BJ (cell line): Measurements from ENCODE around the gene RNU6-9. TPM values are rescaled to one million over a fixed set of nuclear protein-coding genes. Genes with fewer than 3 reads are reported as not detected.
A peak's percentile ranks its signal among the peaks of the same experiment; 100 is the strongest.

ENCODE experiments used
- CTCF ChIA-PET: fragments of 350-600 bp; formaldehyde crosslinking; extraction: SDS; loops from one replicate; lab custom pipeline; 2021; ENCODE audit warnings: antibody characterized with exemption, inconsistent platforms; lab: Yijun Ruan, JAX
- POLR2A ChIA-PET: fragments of 300-600 bp; sonication (Branson Sonifier 250); formaldehyde crosslinking; extraction: SDS; loops from one replicate; lab custom pipeline; 2021; ENCODE audit warnings: antibody characterized with exemption; lab: Charles Lee
- DNase-seq: peaks from one replicate; pipeline ENCODE4 v3.0.0-alpha.2; 2011; ENCODE audit warnings: low read depth
- H3K27me3 ChIP-seq: 2 replicates; pipeline ENCODE4 v1.6.0; 2011; ENCODE audit warnings: low read length; ENCODE audit not compliant: control insufficient read depth, insufficient read depth
- H3K36me3 ChIP-seq: 2 replicates; pipeline ENCODE4 v1.5.1; 2011; ENCODE audit warnings: low read length; ENCODE audit not compliant: control insufficient read depth, insufficient read depth
- H3K4me3 ChIP-seq: 2 replicates; pipeline ENCODE4 v1.5.1; 2011; ENCODE audit warnings: low read depth, mild to moderate bottlenecking, control low read depth, low read length
- CTCF ChIP-seq: IDR thresholded peaks from 2 replicates; pipeline ENCODE4 v1.5.1; 2011; ENCODE audit warnings: low read depth, mild to moderate bottlenecking, control low read depth, inconsistent platforms, low read length, moderate library complexity; ENCODE audit not compliant: insufficient read depth
- polyA plus RNA-seq: library from polyadenylated mRNA; depleted of rRNA; stranded (reverse); fragments of >200 nt; gene quantifications from 2 replicates; pipeline ENCODE4 v1.2.3, GENCODE V29; 2011

Gene RNU6-9
- polyA plus RNA-seq, 1 experiment = not detected

DNA sequence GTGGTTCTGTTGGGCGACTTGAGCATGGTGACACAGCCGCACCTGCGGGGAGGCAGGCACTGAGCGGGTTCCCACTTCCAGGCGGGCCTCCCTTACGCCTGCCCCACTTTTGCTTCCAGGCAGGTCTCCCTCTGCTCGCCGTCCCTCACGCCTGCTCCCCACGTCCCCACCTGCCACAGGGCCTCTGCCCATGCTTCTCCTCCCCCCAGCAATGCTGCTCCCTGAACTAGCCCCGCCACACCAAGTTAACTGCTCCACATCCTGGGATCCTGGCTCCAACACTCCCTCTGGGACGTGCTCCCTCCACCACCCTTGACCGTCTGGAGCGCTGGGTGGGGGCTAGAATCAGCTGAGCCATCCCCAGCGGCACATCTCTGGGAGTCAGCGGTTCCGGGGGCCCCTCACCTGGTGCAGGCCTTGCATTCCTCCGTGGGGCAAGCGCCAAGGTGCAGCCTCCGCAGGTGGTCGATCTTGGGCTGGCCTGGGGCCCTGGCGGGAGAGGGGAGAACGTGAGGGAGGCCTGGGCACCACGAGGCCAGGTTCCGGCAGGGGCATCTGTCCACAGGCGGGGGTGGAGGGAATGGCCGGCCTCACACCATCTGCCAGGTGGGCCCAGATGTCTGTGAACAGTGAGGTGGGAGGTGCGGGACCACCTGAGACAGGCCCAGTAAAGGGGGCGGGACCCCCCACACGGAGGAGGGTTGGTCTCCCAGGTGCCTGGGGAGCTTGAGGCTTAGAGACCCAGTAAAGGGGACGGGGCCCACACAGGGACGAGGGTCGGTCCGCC is 24.6 kb upstream of the RNU6-9 start:
- Histone ChIP-seq H3K4me3 (no peak overlapping the region), H3K36me3 (peaks cover 26% of the 10 kb centered on the region), H3K27me3 (no peaks in the 10 kb centered on the region)
- TF ChIP-seq CTCF = no peak
- CTCF ChIA-PET = interaction anchor here (0.6 kb wide), 1 partner anchor 90 kb away, joined by 3 read pairs; no protein-coding TSS in a partner anchor
- POLR2A ChIA-PET = no interaction called here
- DNase-seq = no peak

GRCh38 chr19:869245-870177 is 23.8 kb upstream of the RNU6-9 start:
- TF ChIP-seq CTCF = no peak
- H3K36me3 ChIP-seq = peaks cover 26% of the 10 kb centered on the region
- DNase-seq = peak; percentile 80
- no peak overlapping the region for H3K4me3 ChIP-seq
- CTCF ChIA-PET = interaction anchor here (0.6 kb wide), 1 partner anchor 91 kb away, joined by 3 read pairs; no protein-coding TSS in a partner anchor
- no peaks in the 10 kb centered on the region for H3K27me3 ChIP-seq
- POLR2A ChIA-PET = interaction anchor here (0.7 kb wide), 1 partner anchor 70 kb away, joined by 4 read pairs; no protein-coding TSS in a partner anchor

- POLR2A ChIA-PET = no interaction called here
These were observed 23.0 kb upstream of the RNU6-9 start for GRCh38 chr19:870314-870713.

DNA sequence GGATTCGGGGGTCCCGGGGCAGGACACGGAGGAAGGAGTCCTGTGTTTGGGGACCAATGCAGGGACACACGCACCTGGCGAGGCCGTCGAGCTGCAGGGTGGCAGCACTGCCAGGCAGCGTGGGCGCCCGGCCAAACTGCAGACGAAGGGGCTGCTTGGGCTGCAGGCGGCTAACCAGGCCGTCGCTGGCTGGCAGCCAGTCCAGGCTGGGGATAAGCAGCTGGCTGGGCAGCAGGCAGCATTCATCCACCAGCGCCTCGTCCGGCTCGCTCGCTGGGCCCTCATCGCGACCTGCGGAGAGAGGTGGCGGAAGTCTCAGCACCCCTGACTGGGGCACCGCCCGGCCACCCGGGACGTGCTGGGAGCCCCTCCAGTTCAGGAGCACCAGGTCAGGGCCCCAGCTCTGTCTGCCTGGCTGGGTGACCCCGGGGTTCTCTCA is 22.3 kb upstream of the RNU6-9 start:
- no peaks in the 10 kb centered on the region for H3K27me3 ChIP-seq
- ChIA-PET CTCF (no interaction called here), POLR2A (no interaction called here)
- no peak overlapping the region for H3K4me3 ChIP-seq
- DNase-seq = no peak
- TF ChIP-seq CTCF = no peak
- peaks cover 28% of the 10 kb centered on the region for H3K36me3 ChIP-seq

More at GRCh38 chr19:870314-870713, 23.0 kb upstream of the RNU6-9 start:
- Histone ChIP-seq H3K36me3 (peaks cover 26% of the 10 kb centered on the region), H3K27me3 (no peaks in the 10 kb centered on the region), H3K4me3 (no peak overlapping the region)
- CTCF ChIA-PET = no interaction called here
- no peak for TF ChIP-seq CTCF
- no peak for DNase-seq
